Nephron (organoid): ENCODE results near the gene RARRES2.

Source experiments
- H3K27ac Mint-ChIP-seq, 3 experiments: 2 replicates each; pipeline ENCODE4 v1.8.0; 2020; ENCODE audit warnings: mixed read lengths in 3 of 3, mild to moderate bottlenecking in 2 of 3, moderate library complexity in 1 of 3
- H3K27me3 Mint-ChIP-seq: 2 replicates; pipeline ENCODE4 v1.8.0; 2021; ENCODE audit warnings: low read depth, mild to moderate bottlenecking, moderate library complexity, mixed read lengths
- H3K36me3 Mint-ChIP-seq: 2 replicates; pipeline ENCODE4 v1.8.0; 2020; ENCODE audit warnings: low read depth, mixed read lengths
- H3K4me1 Mint-ChIP-seq: 2 replicates; pipeline ENCODE4 v1.8.0; 2020; ENCODE audit warnings: mixed read lengths
- H3K4me3 Mint-ChIP-seq, 3 experiments: 2 replicates each; pipeline ENCODE4 v1.8.0; 2020; ENCODE audit warnings: mild to moderate bottlenecking in 3 of 3, mixed read lengths in 3 of 3, moderate library complexity in 2 of 3
- H3K9me3 Mint-ChIP-seq: 2 replicates; pipeline ENCODE4 v1.8.0; 2020; ENCODE audit warnings: mixed read lengths
- CTCF ChIP-seq, 3 experiments: fragments of 200-600 bp; sonication (generic); IDR thresholded peaks; one replicate each; pipeline ENCODE4 v1.5.0; 2021; ENCODE audit warnings: antibody characterized with exemption in 3 of 3; ENCODE audit not compliant: unreplicated experiment in 3 of 3

The RARRES2 gene

GRCh38 chr7:150358433-150358832, 17.0 kb upstream of the RARRES2 start:
- Mint-ChIP-seq H3K4me1 (peaks cover 35% of the 10 kb centered on the region), H3K27ac (no peak overlapping the region), H3K9me3 (no peaks in the 10 kb centered on the region), H3K4me3 (no peak overlapping the region), H3K36me3 (no peaks in the 10 kb centered on the region), H3K27me3 (no peaks in the 10 kb centered on the region)
- no peak for TF ChIP-seq CTCF (IDR thresholded peaks at IDR 0.05; ENCODE audit: unreplicated experiment in 3 of 3)

GRCh38 chr7:150357771-150358427, 16.5 kb upstream of the RARRES2 start:
- no peak overlapping the region for H3K27ac Mint-ChIP-seq
- TF ChIP-seq CTCF (IDR thresholded peaks at IDR 0.05; ENCODE audit: unreplicated experiment in 3 of 3) = no peak
- no peaks in the 10 kb centered on the region for H3K9me3 Mint-ChIP-seq
- no peaks in the 10 kb centered on the region for H3K36me3 Mint-ChIP-seq
- H3K27me3 Mint-ChIP-seq = peaks cover 3% of the 10 kb centered on the region
- peaks cover 30% of the 10 kb centered on the region for H3K4me1 Mint-ChIP-seq
- H3K4me3 Mint-ChIP-seq = no peak overlapping the region

GRCh38 chr7:150357270-150357669, 15.8 kb upstream of the RARRES2 start:
- TF ChIP-seq CTCF (IDR thresholded peaks at IDR 0.05; ENCODE audit: unreplicated experiment in 3 of 3) = no peak
- peaks cover 24% of the 10 kb centered on the region for H3K4me1 Mint-ChIP-seq
- H3K4me3 Mint-ChIP-seq = no peak overlapping the region
- no peaks in the 10 kb centered on the region for H3K36me3 Mint-ChIP-seq
- no peaks in the 10 kb centered on the region for H3K9me3 Mint-ChIP-seq
- no peak overlapping the region for H3K27ac Mint-ChIP-seq
- peaks cover 3% of the 10 kb centered on the region for H3K27me3 Mint-ChIP-seq

GRCh38 chr7:150356265-150356897, 15.0 kb upstream of the RARRES2 start:
- no peaks in the 10 kb centered on the region for H3K36me3 Mint-ChIP-seq
- no peaks in the 10 kb centered on the region for H3K9me3 Mint-ChIP-seq
- no peak overlapping the region for H3K27ac Mint-ChIP-seq
- H3K4me3 Mint-ChIP-seq = no peak overlapping the region
- peak; percentile 65 to 70 (median 69) for TF ChIP-seq CTCF (IDR thresholded peaks at IDR 0.05; ENCODE audit: unreplicated experiment in 3 of 3)
- H3K4me1 Mint-ChIP-seq = peaks cover 15% of the 10 kb centered on the region
- H3K27me3 Mint-ChIP-seq = peaks cover 3% of the 10 kb centered on the region

- H3K27me3 Mint-ChIP-seq = peaks cover 3% of the 10 kb centered on the region
- H3K4me3 Mint-ChIP-seq = no peak overlapping the region
- H3K9me3 Mint-ChIP-seq = no peaks in the 10 kb centered on the region
- no peaks in the 10 kb centered on the region for H3K36me3 Mint-ChIP-seq
- H3K4me1 Mint-ChIP-seq = peaks cover 11% of the 10 kb centered on the region
- TF ChIP-seq CTCF (IDR thresholded peaks at IDR 0.05; ENCODE audit: unreplicated experiment in 3 of 3) = no peak
- H3K27ac Mint-ChIP-seq = no peak overlapping the region
Measured at GRCh38 chr7:150355666-150356059, 14.2 kb upstream of the RARRES2 start.
